ENCODE data around the gene TESK2. TPM values are rescaled to one million over a fixed set of nuclear protein-coding genes. Genes with fewer than 3 reads are reported as not detected.
"Not testable (repeated sequence)": the region's sequence is repeated elsewhere in the genome, so short reads cannot be mapped to it uniquely, and the experiment has no call there.

Gene TESK2
- total and polyA plus RNA-seq, 4 donors, result 1.8 to 8.7 (median 3.6) TPM

DNA sequence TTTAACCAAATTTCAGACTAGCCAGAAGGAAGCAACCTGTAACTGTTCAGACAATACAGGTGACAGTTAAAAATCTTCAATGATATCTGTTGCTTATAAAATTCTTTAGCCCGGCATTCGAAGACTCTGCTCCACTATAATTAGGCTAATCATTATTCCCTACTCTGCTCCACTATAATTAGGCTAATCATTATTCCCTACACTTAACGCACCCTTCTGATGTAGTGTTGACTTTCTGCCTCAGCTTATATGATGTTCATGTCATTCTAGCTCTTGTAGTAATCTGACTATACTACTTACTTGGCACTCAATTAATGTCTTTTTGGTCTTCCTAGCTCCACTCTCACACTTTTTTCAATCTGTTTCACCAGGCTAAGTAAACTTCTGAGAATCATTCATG is 13.3 kb downstream of the TESK2 start:
- ATAC-seq (ENCODE audit: insufficient read depth, low FRiP score) (no peak), DNase-seq (no peak)
- WGBS, 2 donors, result 91 to 94% methylated on average over 3 of the region's 3 CpGs
- Histone ChIP-seq H3K4me1 (ENCODE audit: control insufficient read depth in 5 of 5, insufficient read depth in 5 of 5, low read length in 5 of 5) (no peaks in the 10 kb centered on the region), H3K9ac (ENCODE audit: insufficient read depth in 1 of 2, low read length in 2 of 2) (no peak overlapping the region), H3K36me3 (ENCODE audit: control insufficient read depth in 4 of 4, insufficient read depth in 4 of 4, low read length in 4 of 4) (no peaks in the 10 kb centered on the region), H3K27ac (ENCODE audit: low read depth in 1 of 2, low read length in 1 of 2) (no peak overlapping the region), H3K4me3 (no peak overlapping the region), H3K9me3 (ENCODE audit: control insufficient read depth in 4 of 4, insufficient read depth in 3 of 4, low read length in 3 of 4) (no peaks in the 10 kb centered on the region), H3K27me3 (ENCODE audit: control insufficient read depth in 3 of 3, insufficient read depth in 3 of 3, low read length in 2 of 3) (no peaks in the 10 kb centered on the region)
- TF ChIP-seq, protein P1, sequence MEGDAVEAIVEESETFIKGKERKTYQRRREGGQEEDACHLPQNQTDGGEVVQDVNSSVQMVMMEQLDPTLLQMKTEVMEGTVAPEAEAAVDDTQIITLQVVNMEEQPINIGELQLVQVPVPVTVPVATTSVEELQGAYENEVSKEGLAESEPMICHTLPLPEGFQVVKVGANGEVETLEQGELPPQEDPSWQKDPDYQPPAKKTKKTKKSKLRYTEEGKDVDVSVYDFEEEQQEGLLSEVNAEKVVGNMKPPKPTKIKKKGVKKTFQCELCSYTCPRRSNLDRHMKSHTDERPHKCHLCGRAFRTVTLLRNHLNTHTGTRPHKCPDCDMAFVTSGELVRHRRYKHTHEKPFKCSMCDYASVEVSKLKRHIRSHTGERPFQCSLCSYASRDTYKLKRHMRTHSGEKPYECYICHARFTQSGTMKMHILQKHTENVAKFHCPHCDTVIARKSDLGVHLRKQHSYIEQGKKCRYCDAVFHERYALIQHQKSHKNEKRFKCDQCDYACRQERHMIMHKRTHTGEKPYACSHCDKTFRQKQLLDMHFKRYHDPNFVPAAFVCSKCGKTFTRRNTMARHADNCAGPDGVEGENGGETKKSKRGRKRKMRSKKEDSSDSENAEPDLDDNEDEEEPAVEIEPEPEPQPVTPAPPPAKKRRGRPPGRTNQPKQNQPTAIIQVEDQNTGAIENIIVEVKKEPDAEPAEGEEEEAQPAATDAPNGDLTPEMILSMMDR (IDR thresholded peaks at IDR 0.05; ENCODE audit: control extremely low read depth, extremely low read depth), result no peak

DNA sequence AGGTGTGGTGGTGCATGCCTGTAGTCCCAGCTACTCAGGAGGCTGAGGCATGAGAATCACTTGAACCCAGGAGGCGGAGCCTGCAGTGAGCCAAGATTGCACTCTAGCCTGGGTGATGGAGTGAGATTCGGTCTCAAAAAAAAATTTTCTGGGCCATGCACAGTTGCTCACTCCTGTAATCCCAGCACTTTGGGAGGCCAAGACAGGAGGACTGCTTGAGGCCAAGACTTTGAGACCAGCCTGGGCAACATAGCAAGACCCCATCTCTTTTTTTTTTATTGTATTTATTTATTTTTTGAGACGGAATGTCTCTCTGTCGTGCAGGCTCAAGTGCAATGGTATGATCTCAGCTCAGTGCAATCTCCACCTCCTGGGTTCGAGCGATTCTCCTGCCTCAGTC is 16.8 kb downstream of the TESK2 start:
- not testable (repeated sequence) for H3K4me3 ChIP-seq; H3K36me3 ChIP-seq (ENCODE audit: control insufficient read depth in 4 of 4, insufficient read depth in 4 of 4, low read length in 4 of 4); H3K27me3 ChIP-seq (ENCODE audit: control insufficient read depth in 3 of 3, insufficient read depth in 3 of 3, low read length in 2 of 3); H3K9ac ChIP-seq (ENCODE audit: insufficient read depth in 1 of 2, low read length in 2 of 2); H3K4me1 ChIP-seq (ENCODE audit: control insufficient read depth in 5 of 5, insufficient read depth in 5 of 5, low read length in 5 of 5); ATAC-seq (ENCODE audit: insufficient read depth, low FRiP score); H3K9me3 ChIP-seq (ENCODE audit: control insufficient read depth in 4 of 4, insufficient read depth in 3 of 4, low read length in 3 of 4); H3K27ac ChIP-seq (ENCODE audit: low read depth in 1 of 2, low read length in 1 of 2); DNase-seq
- WGBS, 2 donors, result 97 to 98% methylated on average over 6 of the region's 6 CpGs

DNA sequence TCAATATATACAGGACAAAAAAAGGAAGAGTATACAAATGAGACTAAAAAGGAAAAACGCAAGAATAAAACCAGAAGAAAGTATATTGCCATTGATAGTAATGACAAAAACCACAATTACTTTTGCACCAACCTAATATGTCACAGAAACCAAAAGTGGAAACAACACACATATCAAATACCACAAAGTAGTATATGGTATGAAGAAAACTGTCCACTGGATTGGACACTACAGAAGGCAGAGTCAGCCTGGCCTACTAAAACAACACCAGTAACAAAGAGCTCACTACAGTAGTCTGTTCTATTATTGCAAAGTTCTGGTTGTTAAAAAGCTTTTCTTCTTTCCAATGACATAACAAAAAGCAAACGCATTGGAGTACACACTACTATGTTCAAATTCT is 17.7 kb downstream of the TESK2 start:
- Histone ChIP-seq H3K27me3 (ENCODE audit: control insufficient read depth in 3 of 3, insufficient read depth in 3 of 3, low read length in 2 of 3) (no peaks in the 10 kb centered on the region), H3K36me3 (ENCODE audit: control insufficient read depth in 4 of 4, insufficient read depth in 4 of 4, low read length in 4 of 4) (no peaks in the 10 kb centered on the region), H3K4me1 (ENCODE audit: control insufficient read depth in 5 of 5, insufficient read depth in 5 of 5, low read length in 5 of 5) (no peaks in the 10 kb centered on the region), H3K27ac (ENCODE audit: low read depth in 1 of 2, low read length in 1 of 2) (no peak overlapping the region), H3K9me3 (ENCODE audit: control insufficient read depth in 4 of 4, insufficient read depth in 3 of 4, low read length in 3 of 4) (no peaks in the 10 kb centered on the region), H3K9ac (ENCODE audit: insufficient read depth in 1 of 2, low read length in 2 of 2) (no peak overlapping the region), H3K4me3 (no peak overlapping the region)
- ATAC-seq (ENCODE audit: insufficient read depth, low FRiP score), result no peak
- no peak for DNase-seq
- WGBS, 2 donors, result 91 to 97% methylated on average over 2 of the region's 2 CpGs
- TF ChIP-seq, protein P1 (IDR thresholded peaks at IDR 0.05; ENCODE audit: control extremely low read depth, extremely low read depth), result no peak

DNA sequence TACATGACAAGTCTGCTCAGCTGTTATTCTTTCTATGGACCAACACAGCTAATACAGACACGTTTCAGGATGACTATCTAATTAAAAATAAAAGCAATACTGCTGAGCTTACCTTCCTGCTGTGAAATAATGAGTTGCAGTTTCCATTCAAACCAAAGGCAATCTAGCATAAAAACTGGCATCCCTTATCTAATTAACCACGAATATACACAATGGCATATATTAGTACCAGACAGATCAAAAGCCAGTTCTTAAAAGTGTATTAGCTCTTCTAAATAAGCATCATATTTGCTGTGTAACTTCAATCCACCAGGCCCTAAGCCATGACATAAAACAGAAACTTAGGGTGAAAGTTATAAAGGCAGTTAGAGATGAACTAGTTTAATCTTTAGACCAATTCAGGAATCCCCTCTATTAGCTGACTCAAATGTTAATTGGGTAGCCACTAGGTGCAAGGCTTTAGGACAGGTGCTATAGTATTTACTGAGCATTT is 20.6 kb downstream of the TESK2 start:
- Histone ChIP-seq H3K9ac (ENCODE audit: insufficient read depth in 1 of 2, low read length in 2 of 2) (no peak overlapping the region), H3K4me1 (ENCODE audit: control insufficient read depth in 5 of 5, insufficient read depth in 5 of 5, low read length in 5 of 5) (no peaks in the 10 kb centered on the region), H3K4me3 (no peak overlapping the region), H3K27ac (ENCODE audit: low read depth in 1 of 2, low read length in 1 of 2) (no peak overlapping the region), H3K27me3 (ENCODE audit: control insufficient read depth in 3 of 3, insufficient read depth in 3 of 3, low read length in 2 of 3) (no peaks in the 10 kb centered on the region), H3K36me3 (ENCODE audit: control insufficient read depth in 4 of 4, insufficient read depth in 4 of 4, low read length in 4 of 4) (no peaks in the 10 kb centered on the region), H3K9me3 (ENCODE audit: control insufficient read depth in 4 of 4, insufficient read depth in 3 of 4, low read length in 3 of 4) (no peaks in the 10 kb centered on the region)
- ATAC-seq (ENCODE audit: insufficient read depth, low FRiP score) (no peak), DNase-seq (no peak)
- 57 to 72% methylated on average over 2 of the region's 2 CpGs for WGBS, 2 donors
- TF ChIP-seq, protein P1 (IDR thresholded peaks at IDR 0.05; ENCODE audit: control extremely low read depth, extremely low read depth), result no peak

DNA sequence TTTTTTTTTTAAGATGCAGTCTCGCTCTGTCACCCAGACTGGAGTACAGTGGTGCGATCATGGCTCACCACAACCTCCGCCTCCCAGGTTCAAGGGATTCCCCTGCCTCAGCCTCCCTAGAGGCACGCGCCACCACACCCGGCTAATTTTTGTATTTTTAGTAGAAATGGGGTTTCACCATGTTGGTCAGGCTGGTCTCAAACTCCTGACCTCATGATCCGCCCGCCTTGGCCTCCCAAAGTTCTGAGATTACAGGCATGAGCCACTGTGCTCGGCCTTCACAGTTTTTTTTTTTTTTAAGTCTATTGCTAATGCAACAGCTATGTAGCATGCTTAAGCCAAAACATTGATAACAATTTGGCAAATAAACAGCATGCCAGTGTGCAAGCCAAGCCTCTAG is 23.6 kb downstream of the TESK2 start:
- not testable (repeated sequence) for H3K27me3 ChIP-seq (ENCODE audit: control insufficient read depth in 3 of 3, insufficient read depth in 3 of 3, low read length in 2 of 3); ATAC-seq (ENCODE audit: insufficient read depth, low FRiP score); H3K27ac ChIP-seq (ENCODE audit: low read depth in 1 of 2, low read length in 1 of 2); DNase-seq; H3K4me3 ChIP-seq; H3K9me3 ChIP-seq (ENCODE audit: control insufficient read depth in 4 of 4, insufficient read depth in 3 of 4, low read length in 3 of 4); H3K9ac ChIP-seq (ENCODE audit: insufficient read depth in 1 of 2, low read length in 2 of 2); H3K4me1 ChIP-seq (ENCODE audit: control insufficient read depth in 5 of 5, insufficient read depth in 5 of 5, low read length in 5 of 5); H3K36me3 ChIP-seq (ENCODE audit: control insufficient read depth in 4 of 4, insufficient read depth in 4 of 4, low read length in 4 of 4)
- 94 to 95% methylated on average over 9 of the region's 9 CpGs for WGBS, 2 donors

Measured in lung (tissue), 12 donors.